Right hindlimb (tissue), 1 donor: Measurements from ENCODE around the gene COMMD8.

Source experiments
- DNase-seq: peaks from one replicate; pipeline ENCODE4 v3.0.0-alpha.2; 2018

Gene COMMD8

DNA sequence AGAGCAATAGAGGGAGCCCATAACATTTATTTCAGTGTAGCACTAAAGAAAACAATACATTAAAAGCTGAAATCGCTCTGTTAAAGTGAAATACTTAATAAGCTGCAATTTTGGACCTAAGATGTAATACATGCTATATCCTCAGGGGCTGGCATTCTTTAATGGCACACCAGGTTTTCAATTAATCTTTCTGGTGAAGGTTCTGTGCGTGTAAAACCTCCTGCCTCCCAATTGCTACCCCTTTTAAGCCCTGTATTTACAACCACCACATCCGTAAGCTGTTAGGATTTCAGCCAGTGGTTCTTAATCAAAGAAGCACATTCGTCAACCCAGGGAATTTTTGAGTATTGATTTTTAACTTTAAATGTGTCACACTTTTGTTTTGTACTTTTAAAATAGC, 7.6 kb upstream of the COMMD8 start:
- DNase-seq: no peak

DNA sequence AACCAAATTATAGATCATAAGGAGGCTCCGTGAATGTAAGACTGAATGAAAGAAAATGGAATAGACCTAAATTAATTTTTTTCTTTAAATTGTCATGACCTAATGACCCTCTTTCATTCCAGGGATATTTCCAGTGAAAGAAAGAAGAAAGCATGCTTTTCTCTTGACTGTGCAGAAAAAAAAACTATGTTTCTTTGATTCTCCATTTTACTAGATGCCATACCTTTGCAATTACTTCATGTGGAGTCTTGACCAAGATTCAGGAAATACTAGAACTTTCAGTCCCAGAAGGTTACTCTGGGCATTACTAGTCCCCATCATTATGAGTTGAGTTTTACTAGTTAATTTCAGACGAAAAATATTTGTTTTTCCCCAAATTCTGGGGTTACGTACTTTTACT, 6.4 kb upstream of the COMMD8 start:
- DNase-seq: no peak

- no peak for DNase-seq
Measured at GRCh38 chr4:47468706-47469365, 5.3 kb upstream of the COMMD8 start.

DNA sequence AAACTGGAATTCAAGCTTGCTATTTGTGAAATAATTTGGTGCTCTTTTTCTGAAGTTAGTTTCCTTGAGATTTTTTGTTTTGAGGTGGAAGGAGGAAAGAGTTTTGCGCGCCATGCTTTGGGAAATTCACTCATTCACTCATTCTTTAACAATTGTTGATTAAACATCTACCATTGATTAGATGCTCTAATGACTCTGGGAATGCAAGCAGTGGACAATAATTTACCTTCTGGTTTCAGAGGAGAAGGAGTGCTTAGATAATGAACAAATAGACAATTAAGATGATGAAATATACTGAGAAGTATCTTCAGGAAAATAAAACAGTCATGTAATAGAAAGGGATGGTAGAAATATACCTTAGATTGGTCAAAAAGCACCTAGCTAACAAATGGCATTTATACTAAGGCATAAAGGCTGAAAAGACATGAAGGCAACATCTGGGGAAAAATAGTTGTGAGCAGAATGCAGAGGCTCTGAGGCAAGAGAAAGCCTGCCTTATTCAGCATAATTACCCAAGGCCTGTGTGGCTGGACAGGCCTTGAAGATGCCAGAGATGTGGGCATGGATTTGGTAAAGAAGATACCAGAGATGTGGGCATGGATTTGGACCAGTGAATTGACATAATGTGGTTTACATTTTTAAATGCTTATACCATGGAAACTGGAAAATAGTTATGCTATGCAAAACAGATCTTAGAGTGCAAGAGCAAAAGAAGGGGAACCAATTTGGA, 2.7 kb upstream of the COMMD8 start:
- no peak for DNase-seq

GRCh38 chr4:47465004-47465403, 1.5 kb upstream of the COMMD8 start:
- no peak for DNase-seq

- no peak for DNase-seq
Measured at GRCh38 chr4:47462799-47463234, 685 bp downstream of the COMMD8 start.

GRCh38 chr4:47451657-47452056, 11.8 kb downstream of the COMMD8 start:
- no peak for DNase-seq

DNA sequence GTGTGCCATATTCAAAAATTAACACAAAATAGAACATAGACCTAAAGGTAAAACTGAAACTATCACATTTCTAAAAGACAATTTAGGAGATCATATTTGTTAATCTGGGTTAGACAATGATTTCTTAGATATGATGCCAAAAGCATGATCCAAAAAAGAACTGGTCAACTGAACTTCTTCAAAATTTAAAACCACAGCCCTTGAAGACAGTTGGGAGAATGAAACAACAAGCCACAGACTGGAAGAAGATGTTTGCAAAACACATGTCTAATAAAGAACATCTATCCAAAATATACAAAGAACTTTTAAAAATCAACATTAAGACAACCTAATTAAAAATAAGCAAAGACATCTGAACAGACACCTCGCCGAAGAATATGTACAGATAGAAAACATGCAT, 19.5 kb downstream of the COMMD8 start:
- DNase-seq: no peak

DNA sequence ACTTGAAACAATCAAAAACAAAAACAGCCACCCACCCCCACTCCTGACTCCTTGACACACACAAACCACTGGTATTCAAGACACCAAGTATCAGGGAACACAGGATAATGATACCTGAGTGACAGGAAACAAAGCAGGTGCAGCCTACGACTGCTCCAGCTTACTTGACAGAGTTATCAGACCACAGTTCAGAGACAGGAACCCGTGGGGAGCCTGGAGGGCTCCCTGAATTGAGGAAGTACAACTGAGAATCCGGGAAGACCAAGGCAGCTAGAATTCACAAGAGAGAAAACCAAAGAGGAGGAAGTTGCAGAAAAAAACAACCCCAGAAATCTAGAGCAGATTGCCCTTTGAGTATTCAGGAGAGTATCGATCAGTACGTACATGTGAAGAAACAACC, 20.5 kb downstream of the COMMD8 start:
- no peak for DNase-seq

- no peak for DNase-seq
Measured at GRCh38 chr4:47434931-47435330, 28.6 kb downstream of the COMMD8 start.

DNA sequence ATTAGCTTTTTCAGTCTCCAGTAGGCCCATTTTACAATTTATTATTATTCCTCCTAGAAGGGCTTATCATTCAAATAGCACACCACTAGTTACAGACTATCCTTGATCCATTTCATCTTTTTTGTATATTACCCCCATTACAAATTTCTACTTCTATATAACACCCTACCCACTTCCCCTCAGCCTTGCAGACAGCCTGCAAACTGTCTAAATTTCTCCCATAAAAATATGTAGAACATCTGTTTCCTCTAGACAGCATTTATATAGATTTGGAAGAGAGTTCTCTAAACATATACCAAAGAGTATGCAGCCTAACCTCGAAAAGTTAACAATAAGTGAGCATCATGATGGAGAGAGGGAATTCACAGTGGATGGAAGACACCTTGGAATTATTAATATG, 30.8 kb downstream of the COMMD8 start:
- DNase-seq: no peak

- DNase-seq: no peak
Measured at GRCh38 chr4:47427935-47428334, 35.6 kb downstream of the COMMD8 start.

GRCh38 chr4:47425628-47426027, 37.9 kb downstream of the COMMD8 start:
- no peak for DNase-seq

DNA sequence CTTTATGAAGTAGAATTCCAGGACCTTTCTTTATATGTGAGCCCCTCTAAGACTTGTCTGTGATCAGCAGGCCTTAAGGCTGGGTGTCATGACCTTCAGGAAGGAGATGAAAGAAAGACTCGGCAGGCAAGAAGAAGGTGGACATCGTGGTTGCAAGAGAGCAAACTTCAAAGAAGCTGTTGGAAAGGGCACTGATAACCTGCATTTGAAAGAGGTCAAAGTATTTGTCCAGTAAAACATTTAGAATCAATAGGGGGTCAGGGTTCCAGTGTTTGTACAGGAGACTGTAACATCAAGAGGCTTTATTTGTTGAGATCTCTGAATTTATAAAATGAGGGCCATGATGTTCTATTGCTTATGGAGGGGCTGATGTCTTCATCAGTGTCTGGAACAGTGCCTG, 44.2 kb downstream of the COMMD8 start:
- DNase-seq: no peak

DNA sequence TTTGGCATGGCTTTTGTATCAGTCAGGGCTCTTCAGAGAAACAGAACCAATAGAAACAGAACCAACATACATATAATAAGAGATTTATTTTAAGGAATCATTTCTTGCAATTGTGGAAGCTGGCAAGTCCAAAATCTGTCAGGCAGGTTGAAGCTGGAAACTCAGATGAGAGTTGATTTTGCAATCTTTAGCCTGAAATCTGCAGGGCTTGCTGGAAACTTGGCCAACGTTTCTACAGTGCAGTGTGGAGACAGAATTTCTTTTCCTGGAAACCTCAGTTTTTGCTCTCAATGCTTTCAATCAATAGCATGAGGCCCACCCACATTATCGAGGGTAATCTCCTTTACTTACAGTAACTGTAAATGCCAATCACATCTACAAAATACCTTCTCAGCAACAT, 45.4 kb downstream of the COMMD8 start:
- no peak for DNase-seq

- no peak for DNase-seq
Measured at GRCh38 chr4:47415719-47416118, 47.8 kb downstream of the COMMD8 start.

DNA sequence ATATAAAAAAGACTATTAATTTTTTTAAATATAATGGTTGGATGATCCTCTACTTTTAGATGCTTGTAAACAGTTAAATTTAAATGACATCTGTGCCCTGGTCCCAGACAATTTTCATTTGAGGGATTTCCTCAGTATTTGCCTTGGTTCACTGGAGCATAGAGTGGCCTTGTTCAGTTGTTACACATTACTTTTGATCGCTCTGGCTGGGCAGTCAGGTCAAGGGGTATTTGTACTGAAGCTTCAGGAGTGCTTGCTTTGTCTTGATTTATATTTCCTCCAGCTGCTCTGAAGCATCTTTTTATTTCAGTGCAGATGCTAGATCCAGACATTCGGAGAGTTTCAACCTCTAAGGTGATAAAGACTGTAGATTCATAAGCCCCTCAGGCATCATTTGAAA, 50.0 kb downstream of the COMMD8 start:
- DNase-seq: no peak

DNA sequence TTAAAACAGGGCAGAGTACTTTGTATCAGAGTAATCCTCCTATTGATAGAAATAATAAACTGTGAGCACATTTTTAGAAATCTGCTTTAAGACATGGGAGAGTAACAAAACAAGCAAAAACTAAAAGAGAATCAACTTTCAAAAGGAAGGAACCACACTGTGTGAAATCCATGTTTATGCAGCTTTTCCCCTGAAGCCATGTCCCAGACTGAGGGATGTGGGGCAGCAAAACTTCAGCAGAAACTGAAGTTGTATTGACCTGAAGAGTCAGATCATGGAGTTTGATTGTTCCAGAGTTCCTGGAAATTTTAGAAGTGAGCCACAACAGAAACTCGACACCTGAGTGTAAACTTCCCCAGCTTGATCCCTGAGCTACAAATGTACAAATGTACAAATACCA, 53.2 kb downstream of the COMMD8 start:
- no peak for DNase-seq

DNA sequence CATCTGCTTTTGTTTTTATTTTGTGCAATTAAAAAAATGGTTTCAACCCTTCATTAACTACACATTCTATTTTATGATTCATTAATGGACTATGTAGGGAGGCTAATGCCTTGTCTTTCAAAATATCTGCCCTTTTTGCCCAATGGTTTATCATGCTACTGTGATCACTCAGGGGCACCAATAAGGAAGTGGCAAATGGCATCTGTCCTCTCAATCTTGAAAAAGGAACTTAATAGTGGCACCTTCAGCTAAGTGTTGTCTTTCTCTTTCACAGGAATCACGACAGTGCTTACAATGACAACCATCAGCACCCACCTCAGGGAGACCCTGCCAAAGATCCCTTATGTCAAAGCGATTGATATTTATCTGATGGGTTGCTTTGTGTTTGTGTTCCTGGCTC, 57.1 kb downstream of the COMMD8 start:
- DNase-seq: no peak
